ENCODE results near the gene LAMTOR1.
"Not testable (repeated sequence)": the region's sequence is repeated elsewhere in the genome, so short reads cannot be mapped to it uniquely, and the experiment has no call there.

The LAMTOR1 gene

DNA sequence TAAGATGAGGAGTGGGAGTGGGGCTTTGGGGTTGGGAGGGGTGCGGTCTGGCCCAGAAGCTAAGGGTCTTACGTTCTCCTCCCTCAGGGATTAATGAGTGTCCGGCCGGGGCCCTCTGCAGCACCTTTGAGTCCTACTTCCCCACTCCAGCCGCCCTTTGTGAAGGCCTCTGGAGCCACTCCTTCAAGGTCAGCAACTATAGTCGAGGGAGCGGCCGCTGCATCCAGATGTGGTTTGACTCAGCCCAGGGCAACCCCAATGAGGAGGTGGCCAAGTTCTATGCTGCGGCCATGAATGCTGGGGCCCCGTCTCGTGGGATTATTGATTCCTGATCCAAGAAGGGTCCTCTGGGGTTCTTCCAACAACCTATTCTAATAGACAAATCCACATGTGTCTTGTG lies 36.4 kb upstream of the LAMTOR1 start:
- no peak overlapping the region for H3K4me3 ChIP-seq (ENCODE audit: low read length)
- no peak for DNase-seq (ENCODE audit: low read depth)
- TF ChIP-seq, protein P1, sequence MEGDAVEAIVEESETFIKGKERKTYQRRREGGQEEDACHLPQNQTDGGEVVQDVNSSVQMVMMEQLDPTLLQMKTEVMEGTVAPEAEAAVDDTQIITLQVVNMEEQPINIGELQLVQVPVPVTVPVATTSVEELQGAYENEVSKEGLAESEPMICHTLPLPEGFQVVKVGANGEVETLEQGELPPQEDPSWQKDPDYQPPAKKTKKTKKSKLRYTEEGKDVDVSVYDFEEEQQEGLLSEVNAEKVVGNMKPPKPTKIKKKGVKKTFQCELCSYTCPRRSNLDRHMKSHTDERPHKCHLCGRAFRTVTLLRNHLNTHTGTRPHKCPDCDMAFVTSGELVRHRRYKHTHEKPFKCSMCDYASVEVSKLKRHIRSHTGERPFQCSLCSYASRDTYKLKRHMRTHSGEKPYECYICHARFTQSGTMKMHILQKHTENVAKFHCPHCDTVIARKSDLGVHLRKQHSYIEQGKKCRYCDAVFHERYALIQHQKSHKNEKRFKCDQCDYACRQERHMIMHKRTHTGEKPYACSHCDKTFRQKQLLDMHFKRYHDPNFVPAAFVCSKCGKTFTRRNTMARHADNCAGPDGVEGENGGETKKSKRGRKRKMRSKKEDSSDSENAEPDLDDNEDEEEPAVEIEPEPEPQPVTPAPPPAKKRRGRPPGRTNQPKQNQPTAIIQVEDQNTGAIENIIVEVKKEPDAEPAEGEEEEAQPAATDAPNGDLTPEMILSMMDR (conservative IDR thresholded peaks at IDR 0.05; ENCODE audit: low read length): no peak

DNA sequence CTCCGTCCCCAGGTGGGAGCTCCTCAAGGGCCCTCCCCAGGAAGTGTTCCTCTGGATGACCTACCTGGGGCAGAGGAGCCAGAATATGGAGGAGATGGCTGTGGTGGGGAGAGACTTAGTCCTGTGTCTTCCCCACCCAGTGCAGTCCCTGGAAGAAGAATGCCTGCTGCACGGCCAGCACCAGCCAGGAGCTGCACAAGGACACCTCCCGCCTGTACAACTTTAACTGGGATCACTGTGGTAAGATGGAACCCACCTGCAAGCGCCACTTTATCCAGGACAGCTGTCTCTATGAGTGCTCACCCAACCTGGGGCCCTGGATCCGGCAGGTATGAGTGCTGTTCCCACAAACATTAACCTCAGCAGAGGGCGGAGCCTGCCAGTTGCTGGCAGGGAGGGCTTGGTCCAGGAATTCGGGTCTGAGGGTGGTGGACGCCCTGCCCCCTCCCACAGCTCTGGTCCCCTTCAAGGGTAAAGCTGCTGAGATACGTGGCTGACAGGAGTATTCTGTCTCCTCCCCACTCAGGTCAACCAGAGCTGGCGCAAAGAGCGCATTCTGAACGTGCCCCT lies 35.8 kb upstream of the LAMTOR1 start:
- no peak overlapping the region for H3K4me3 ChIP-seq (ENCODE audit: low read length)
- DNase-seq (ENCODE audit: low read depth): no peak
- TF ChIP-seq, protein P1 (conservative IDR thresholded peaks at IDR 0.05; ENCODE audit: low read length): no peak

DNA sequence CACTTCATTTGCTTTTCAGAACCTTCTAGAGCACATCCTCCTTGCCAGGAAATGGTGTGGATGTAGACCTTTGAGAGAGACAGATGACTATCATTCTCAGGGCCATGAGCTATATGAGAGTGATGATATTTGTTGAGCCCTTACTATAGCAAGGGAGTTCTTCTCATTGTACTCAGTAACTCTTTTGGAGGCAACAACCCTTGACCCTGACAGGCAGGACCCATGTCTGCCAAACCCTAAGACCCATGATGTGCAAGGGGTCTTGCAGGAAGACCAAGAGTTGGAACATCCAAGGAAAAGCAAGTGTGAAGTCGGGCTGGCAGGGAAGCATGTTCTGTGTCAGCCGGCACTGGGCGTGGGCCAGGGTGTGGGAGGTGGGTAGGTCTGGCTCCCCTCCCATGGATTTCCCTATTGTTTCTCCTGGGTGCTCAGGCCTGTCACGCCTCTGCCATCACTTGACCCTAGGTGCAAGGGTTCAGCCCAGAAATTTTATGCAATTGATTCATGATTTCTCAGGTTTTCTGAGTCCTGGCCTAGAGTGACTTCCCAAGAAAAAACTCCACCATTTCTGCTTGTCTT lies 33.7 kb upstream of the LAMTOR1 start:
- no peak for DNase-seq (ENCODE audit: low read depth)
- TF ChIP-seq, protein P1 (conservative IDR thresholded peaks at IDR 0.05; ENCODE audit: low read length): no peak

DNA sequence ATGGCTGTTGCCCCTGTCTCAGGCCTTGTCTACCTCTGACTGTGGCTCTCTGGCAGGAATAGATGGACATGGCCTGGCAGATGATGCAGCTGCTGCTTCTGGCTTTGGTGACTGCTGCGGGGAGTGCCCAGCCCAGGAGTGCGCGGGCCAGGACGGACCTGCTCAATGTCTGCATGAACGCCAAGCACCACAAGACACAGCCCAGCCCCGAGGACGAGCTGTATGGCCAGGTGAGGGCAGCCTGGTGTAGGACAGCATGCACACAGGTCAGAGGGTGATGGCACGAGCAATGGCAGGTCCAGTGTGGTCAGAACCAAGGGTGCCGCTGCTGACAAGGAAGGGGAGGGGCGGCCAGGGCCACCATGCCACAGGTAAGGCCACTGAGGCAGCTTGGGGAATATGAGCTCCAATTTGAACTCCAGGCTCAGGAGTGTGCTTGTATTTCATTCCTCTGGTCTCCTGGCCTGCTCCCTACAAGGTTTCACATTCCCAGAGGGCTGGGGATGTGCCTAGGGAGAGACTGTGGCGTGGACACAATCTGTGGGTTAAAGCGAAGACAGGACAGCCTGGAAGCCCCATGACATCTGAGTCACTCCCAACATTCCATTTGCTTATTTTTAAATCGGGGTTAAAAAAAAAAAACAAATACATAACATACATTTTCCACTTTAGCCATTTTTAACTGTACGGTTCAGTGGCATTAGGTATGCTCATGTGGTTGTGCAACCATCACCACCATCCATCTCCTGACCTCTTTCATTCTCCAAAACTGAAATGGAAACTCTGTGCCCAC lies 33.0 kb upstream of the LAMTOR1 start:
- DNase-seq (ENCODE audit: low read depth): no peak
- TF ChIP-seq, protein P1 (conservative IDR thresholded peaks at IDR 0.05; ENCODE audit: low read length): no peak
- H3K4me3 ChIP-seq (ENCODE audit: low read length): no peak overlapping the region

More for the DNA sequence above, 33.7 kb upstream of the LAMTOR1 start:
- H3K4me3 ChIP-seq (ENCODE audit: low read length): no peak overlapping the region

- not testable (repeated sequence) for H3K4me3 ChIP-seq (ENCODE audit: low read length); DNase-seq (ENCODE audit: low read depth)
These were observed 32.4 kb upstream of the LAMTOR1 start, which contains the start of gene FOLR3 for GRCh38 chr11:72135473-72135872. FOLR3 (plus strand) TSS chr11:72135725; CDS start chr11:72135953, 228 bp downstream.

GRCh38 chr11:72132646-72133045 lies 29.5 kb upstream of the LAMTOR1 start:
- TF ChIP-seq, protein P1 (conservative IDR thresholded peaks at IDR 0.05; ENCODE audit: low read length): no peak
- DNase-seq (ENCODE audit: low read depth): no peak

GRCh38 chr11:72129381-72129780 lies 26.3 kb upstream of the LAMTOR1 start:
- H3K4me3 ChIP-seq (ENCODE audit: low read length): no peak overlapping the region
- no peak for DNase-seq (ENCODE audit: low read depth)
- TF ChIP-seq, protein P1 (conservative IDR thresholded peaks at IDR 0.05; ENCODE audit: low read length): no peak

More at GRCh38 chr11:72132646-72133045, 29.5 kb upstream of the LAMTOR1 start:
- no peak overlapping the region for H3K4me3 ChIP-seq (ENCODE audit: low read length)
